Measurements from ENCODE around the gene COMMD4. TPM values are rescaled to one million over a fixed set of nuclear protein-coding genes. Genes with fewer than 3 reads are reported as not detected.

COMMD4 gene
- total RNA-seq, 3 donors from 2014 or later, result 61.6 to 66.6 (median 63.6) TPM

- Histone ChIP-seq H3K9me3 (no peaks in the 10 kb centered on the region), H3K27me3 (no peaks in the 10 kb centered on the region), H3K4me1 (peaks cover 0 to 7% of the 10 kb centered on the region in 2 donors), H3K4me3 (no peak overlapping the region), H3K27ac (peak overlapping the region; percentile 11 to 42), H3K36me3 (no peaks in the 10 kb centered on the region)
- no peak for TF ChIP-seq CTCF (IDR thresholded peaks at IDR 0.05)
- intact Hi-C loops (cut with DNase I; ENCODE audit: low total_unique reads), result no loop called here
- no peak for DNase-seq (ENCODE audit: low spot score in 2 of 2)
Observed at GRCh38 chr15:75350601-75351361, 14.9 kb downstream of the COMMD4 start.

- no peak for TF ChIP-seq POLR2A (IDR thresholded peaks at IDR 0.05)
- TF ChIP-seq POLR2AphosphoS5 (IDR thresholded peaks at IDR 0.05), result no peak
- no peak for TF ChIP-seq CTCF (IDR thresholded peaks at IDR 0.05)
- no peaks in the 10 kb centered on the region for H3K36me3 ChIP-seq
- H3K4me3 ChIP-seq, result no peak overlapping the region
- no peaks in the 10 kb centered on the region for H3K27me3 ChIP-seq
- intact Hi-C loops (cut with DNase I; ENCODE audit: low total_unique reads), result no loop called here
- H3K27ac ChIP-seq, result no peak overlapping the region
- no peaks in the 10 kb centered on the region for H3K9me3 ChIP-seq
- H3K4me1 ChIP-seq, result peaks cover 0 to 7% of the 10 kb centered on the region in 2 donors
- no peak for DNase-seq (ENCODE audit: low spot score in 2 of 2)
Observed at GRCh38 chr15:75352186-75353080, 16.6 kb downstream of the COMMD4 start.

DNA sequence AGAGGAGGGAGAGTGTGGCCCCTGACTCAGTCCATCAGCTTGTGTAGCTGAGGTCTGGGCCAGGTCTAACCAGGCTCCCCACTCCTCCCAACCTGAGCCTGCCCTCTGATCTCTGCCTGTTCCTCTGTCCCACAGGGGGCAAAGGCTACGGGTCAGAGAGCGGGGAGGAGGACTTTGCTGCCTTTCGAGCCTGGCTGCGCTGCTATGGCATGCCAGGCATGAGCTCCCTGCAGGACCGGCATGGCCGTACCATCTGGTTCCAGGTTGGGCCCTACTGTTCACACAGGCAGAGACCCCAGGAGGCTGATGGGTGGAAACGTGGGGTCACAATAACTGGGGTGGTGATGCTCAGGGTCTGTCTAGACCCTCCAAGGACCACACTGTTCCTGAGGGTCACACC is 17.7 kb downstream of the COMMD4 start:
- no peaks in the 10 kb centered on the region for H3K9me3 ChIP-seq
- no peak overlapping the region for H3K4me3 ChIP-seq
- no peaks in the 10 kb centered on the region for H3K36me3 ChIP-seq
- no peak overlapping the region for H3K27ac ChIP-seq
- TF ChIP-seq POLR2A (IDR thresholded peaks at IDR 0.05) (no peak), POLR2AphosphoS5 (IDR thresholded peaks at IDR 0.05) (no peak), CTCF (IDR thresholded peaks at IDR 0.05) (no peak)
- DNase-seq (ENCODE audit: low spot score in 2 of 2), result no peak
- no peaks in the 10 kb centered on the region for H3K27me3 ChIP-seq
- peaks cover 0 to 6% of the 10 kb centered on the region in 2 donors for H3K4me1 ChIP-seq
- intact Hi-C loops (cut with DNase I; ENCODE audit: low total_unique reads), result no loop called here

- Histone ChIP-seq H3K4me3 (no peak overlapping the region), H3K4me1 (no peaks in the 10 kb centered on the region), H3K27me3 (no peaks in the 10 kb centered on the region), H3K27ac (no peak overlapping the region), H3K9me3 (no peaks in the 10 kb centered on the region), H3K36me3 (peaks cover 4% of the 10 kb centered on the region)
- intact Hi-C loops (cut with DNase I; ENCODE audit: low total_unique reads), result no loop called here
- TF ChIP-seq POLR2A (IDR thresholded peaks at IDR 0.05) (no peak), CTCF (IDR thresholded peaks at IDR 0.05) (no peak), POLR2AphosphoS5 (IDR thresholded peaks at IDR 0.05) (no peak)
- DNase-seq (ENCODE audit: low spot score in 2 of 2), result no peak
Observed at GRCh38 chr15:75354454-75354853, 18.6 kb downstream of the COMMD4 start.

DNA sequence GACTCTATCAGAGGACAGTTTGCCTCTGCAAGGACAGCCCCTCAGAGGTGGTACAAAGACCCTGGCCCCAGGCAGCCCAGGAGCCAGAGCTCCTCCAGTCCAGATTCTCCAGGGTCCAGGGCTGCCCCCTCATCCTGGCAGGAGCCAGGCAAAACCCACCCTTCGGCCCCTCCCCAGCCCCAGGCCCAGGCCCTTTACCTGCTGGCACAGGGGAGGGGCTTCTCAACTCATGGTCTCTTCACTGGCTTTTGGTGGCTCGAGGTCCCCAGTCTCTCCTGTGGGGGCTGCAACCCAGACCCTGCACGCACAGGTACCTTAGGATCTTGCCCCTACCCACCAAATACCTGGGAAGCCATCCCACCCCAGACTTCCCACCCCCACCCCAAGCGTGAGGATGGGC is 19.5 kb downstream of the COMMD4 start:
- intact Hi-C loops (cut with DNase I; ENCODE audit: low total_unique reads), result no loop called here
- Histone ChIP-seq H3K27me3 (no peaks in the 10 kb centered on the region), H3K9me3 (no peaks in the 10 kb centered on the region), H3K4me1 (no peaks in the 10 kb centered on the region), H3K4me3 (no peak overlapping the region), H3K27ac (no peak overlapping the region), H3K36me3 (peaks cover 4% of the 10 kb centered on the region)
- DNase-seq (ENCODE audit: low spot score in 2 of 2), result no peak
- TF ChIP-seq CTCF (IDR thresholded peaks at IDR 0.05) (no peak), POLR2AphosphoS5 (IDR thresholded peaks at IDR 0.05) (no peak), POLR2A (IDR thresholded peaks at IDR 0.05) (no peak)
